Posterior cingulate gyrus (tissue), 11 donors: ENCODE data around the gene SRP54.
A peak's percentile ranks its signal among the peaks of the same experiment; 100 is the strongest.
"Not testable (repeated sequence)": the region's sequence is repeated elsewhere in the genome, so short reads cannot be mapped to it uniquely, and the experiment has no call there.

Source experiments
- DNase-seq, 10 donors: peaks; one replicate each; pipeline versions ENCODE4 v3.0.0 to v3.0.0-alpha.2; 2020 to 2021; ENCODE audit warnings: mixed read lengths in 3 of 10
- intact Hi-C: fragments of 100-400 bp; cut with DNase I; formaldehyde crosslinking; loops from one replicate; pipeline ENCODE4 v1.15.1; 2023

SRP54 gene

DNA sequence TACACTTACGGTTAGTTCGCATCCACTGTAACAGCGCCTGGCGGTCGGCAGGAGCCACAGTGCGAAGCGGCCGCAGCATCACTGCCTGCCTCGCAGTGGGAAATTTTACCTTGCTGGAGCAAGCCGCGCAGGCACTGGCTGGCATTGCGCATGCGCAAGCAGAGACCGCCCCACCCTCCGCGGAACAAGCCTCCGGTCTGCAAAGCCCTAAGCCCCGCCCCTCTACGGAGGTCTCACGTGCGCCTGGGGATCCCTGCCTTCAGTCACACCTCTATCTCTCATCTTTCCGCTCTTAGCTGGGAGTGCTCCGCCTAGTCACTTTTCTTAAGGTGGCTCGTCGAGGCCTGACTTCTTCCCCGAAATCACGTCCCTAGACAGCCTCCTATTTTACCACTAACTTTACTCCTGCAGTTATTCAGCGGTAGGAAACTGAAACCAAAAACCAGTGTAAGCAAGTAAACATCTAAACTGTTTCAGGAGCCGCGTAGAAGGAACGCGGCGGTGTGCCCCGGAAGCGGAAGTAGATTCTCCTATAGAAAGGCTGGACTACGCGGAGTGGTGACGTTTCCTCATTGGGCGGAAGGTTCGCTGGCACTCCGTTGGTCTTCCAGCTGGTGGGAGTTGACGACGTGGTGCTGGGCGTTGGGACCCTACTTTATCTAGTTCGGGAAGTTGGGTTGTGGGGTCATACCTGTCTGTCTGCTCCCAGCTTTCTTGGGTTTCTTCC, at the start of gene SRP54:
Gene SRP54 (plus strand): TSS at position 572 of the 727 bp plus-strand sequence. CDS start 13,718 bp downstream, outside the sequence.
- intact Hi-C loops: loop anchor here (1.0 to 5.0 kb wide), 3 partner anchors 64 to 350 kb away; partner anchors contain the start of genes FAM177A1 and SNX6
- peak; percentile 95 to 100 (median 98) for DNase-seq

DNA sequence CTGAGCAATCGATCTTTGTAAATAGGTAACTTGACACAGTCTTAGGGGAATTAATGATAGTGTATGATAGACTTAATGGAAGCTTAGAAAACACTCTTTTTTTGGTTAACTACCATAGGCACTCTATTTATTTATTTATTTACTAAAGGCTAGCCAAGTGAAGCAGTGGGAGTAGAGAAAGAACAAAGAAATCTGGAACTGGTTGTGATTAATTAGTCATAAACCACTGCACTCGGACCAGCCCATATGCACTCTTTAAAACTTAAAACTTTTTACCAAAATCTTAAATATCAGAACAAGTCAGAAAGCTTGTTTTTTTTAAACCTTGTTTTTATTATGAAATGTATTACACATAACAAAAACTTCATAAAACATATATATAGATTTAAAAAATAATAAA, 49.5 kb upstream of the SRP54 start:
- intact Hi-C loops: no loop called here
- DNase-seq: no peak

DNA sequence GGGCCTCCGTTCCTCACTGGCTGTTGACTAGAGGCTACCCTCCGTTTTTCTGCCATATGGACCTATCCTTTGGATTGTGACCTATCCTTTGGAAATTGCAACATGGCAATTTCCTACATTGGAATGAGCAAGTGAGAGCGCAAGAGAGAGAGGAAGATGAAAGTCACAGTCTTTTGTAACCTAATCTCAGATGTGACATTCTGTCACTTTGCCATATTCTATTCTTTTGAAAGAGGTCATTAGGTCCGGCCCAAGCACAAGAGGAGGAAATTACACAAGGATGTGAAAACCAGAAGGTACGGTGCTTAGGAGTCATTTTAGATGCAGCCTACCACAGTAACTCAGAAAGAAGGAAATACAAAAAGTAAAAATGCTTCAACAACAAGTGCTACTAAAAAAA, 47.3 kb upstream of the SRP54 start:
- intact Hi-C loops: no loop called here
- DNase-seq: no peak

DNA sequence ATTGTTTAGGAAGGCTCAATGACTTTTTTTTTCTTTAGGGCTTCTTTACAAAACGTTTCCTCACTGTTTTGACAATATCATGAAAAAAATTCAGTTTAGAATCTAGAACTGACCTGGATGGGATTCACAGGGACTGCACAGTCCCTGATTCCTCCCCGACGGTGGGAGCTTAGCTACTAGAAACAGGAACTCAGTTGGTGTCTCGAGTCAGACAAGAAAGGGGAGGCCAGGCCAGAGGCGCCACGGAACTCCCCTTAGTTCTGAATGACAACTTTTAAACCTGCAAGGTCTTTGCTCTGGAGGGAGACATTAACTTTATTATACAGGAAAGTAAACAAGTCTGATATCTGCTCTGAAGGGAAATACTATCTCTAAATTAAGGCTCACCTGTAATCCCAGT, 45.4 kb upstream of the SRP54 start:
- intact Hi-C loops: no loop called here
- DNase-seq: no peak

DNA sequence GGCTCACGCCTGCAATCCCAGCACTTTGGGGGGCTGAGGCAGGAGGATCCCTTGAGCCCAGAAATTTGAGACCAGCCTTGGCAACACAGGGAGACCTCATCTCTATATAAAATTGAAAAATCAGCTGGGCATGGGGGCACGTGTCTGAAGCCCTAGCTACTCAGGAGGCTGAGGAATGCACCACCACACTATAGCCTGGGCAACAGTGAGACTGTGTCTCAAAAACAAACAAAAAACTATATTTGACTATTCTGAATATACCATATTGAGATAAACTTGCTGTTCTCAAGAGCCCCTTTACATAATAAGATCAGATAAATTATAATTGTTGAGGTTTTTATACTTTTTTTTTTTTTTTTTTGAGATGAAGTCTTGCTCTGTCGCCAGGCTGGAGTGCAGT, 44.9 kb upstream of the SRP54 start:
- intact Hi-C loops: no loop called here
- DNase-seq: no peak

DNA sequence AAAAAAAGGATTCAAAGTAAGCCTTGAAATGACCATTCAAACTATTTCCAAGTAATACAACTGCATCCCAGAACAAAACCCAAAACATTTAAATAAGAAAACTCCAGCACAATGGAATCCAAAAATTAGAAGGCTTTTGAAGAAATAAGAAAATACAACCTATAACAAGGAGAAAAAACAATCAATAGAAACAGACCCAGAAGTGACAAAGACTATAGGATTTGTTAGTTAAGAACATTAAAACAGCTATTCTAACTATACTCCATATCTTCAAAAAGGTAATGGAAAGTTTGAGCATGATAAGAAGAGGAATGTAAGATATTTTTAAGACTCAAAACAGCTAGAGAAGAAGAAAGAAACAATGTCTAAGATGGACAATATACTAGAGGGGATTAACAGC, 39.3 kb upstream of the SRP54 start:
- intact Hi-C loops: no loop called here
- DNase-seq: no peak

DNA sequence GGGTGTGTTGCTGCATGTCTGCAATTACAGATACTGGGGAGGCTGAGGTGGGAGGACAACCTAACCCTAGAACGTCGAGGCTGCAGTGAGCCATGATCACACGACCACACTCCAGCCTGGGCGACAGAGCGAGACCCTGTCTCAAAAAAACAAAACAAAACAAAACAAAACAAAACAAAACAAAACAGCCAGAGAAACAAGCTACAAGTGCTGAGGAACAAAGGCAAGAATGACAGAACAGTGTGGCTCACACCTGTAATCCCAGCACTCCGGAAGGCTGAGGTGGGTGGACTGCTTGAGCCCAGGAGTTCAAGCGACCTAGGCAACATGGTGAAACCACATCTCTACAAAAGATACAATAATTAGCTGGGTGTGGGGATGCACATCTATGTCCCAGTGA, 38.0 kb upstream of the SRP54 start:
- intact Hi-C loops: no loop called here
- DNase-seq: no peak

DNA sequence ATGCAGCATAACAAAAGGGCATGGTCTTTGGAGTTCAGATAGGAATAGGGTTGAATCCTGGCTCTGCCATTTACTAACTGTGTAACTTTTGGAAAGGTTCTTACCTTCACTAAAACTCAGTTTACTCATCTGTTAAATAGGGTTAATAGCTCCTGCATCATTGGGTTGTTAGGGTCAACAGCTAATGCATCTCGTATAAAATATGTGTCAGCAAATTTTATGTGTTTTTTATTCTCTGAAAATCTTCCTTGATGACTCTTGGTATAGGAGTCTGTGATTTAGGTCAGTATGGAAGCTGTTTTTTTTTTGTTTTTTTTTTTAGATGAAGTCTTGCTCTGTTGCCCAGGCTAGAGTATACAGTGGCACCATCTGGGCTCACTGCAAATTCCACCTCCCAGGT, 36.1 kb upstream of the SRP54 start:
- DNase-seq: no peak
- intact Hi-C loops: no loop called here

DNA sequence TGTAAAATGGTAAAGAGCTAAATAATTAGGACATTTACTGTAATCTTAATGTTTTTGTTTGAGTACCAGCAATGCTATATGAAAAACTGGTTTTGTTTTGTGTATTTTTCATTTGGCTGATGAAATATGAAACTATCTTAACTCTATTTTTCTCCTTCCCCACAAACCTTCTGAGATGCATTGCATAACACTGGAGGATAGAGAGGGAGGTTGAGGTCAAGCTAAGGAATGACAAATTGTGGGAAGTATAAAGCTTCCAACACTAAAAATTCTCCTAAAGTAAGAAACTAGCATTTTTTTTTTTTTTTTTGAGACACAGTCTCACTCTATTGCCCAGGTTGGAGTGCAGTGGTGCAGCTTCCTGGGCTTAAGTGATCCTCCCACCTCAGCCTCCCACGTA, 31.5 kb upstream of the SRP54 start:
- DNase-seq: no peak
- intact Hi-C loops: no loop called here

DNA sequence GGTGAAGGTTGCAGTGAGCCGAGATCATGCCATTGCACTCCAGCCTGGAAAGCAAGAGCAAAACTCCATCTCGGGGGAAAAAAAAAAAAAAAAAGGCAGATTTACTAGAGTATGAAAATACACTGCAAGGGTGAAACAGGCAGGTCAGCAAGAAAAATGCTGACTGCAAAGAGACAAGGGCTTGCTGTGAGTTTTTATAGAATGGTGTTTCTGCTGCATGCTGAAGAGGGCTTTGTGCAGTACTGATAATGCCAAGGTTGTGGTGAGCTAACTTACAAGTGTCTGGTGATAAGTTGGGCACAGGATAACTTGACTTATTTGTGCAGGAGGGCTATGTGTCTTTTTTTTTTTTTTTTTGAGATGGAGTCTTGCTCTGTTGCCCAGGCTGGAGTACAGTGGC, 25.9 kb upstream of the SRP54 start:
- intact Hi-C loops: no loop called here
- DNase-seq: no peak

DNA sequence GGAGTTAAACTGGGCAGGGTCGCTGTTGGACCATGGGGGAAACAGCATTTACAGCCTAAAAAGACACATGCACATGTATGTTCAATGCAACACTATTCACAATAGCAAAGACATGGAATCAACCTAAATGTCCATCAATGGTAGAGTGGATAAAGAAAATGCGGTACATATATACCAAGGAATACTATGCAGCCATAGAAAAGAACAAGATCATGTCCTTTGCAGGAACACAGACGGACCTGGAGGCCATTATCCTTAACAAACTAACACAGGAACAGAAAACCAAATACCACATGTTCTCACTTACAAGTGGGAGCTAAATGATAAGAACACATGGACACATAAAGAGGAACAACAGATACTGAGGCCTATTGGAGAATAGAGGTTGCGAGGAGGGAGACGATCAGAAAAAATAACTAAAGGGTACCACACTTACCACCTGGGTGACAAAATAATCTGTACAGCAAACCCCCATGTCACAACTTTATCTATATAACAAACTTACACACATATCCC, 25.0 kb upstream of the SRP54 start:
- DNase-seq: no peak
- intact Hi-C loops: no loop called here

DNA sequence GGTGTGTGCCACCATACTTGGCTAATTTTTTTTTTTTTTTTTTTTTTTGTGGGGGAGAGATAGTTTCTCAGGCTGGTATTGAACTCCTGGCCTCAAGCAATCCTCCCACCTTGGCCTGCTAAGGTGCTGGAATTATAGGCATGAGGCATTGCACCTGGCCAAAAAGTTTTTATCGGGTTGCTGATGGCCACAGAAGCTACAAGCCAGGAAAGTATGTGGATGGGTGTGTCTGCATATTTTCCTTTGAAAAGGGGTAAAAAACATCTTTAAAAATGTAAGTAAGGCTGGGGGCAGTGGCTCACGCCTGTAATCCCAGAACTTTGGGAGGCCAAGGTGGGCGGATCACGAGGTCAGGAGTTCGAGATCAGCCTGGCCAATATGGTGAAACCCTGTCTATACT, 20.7 kb upstream of the SRP54 start:
- DNase-seq, intact Hi-C loops: not testable (repeated sequence)

DNA sequence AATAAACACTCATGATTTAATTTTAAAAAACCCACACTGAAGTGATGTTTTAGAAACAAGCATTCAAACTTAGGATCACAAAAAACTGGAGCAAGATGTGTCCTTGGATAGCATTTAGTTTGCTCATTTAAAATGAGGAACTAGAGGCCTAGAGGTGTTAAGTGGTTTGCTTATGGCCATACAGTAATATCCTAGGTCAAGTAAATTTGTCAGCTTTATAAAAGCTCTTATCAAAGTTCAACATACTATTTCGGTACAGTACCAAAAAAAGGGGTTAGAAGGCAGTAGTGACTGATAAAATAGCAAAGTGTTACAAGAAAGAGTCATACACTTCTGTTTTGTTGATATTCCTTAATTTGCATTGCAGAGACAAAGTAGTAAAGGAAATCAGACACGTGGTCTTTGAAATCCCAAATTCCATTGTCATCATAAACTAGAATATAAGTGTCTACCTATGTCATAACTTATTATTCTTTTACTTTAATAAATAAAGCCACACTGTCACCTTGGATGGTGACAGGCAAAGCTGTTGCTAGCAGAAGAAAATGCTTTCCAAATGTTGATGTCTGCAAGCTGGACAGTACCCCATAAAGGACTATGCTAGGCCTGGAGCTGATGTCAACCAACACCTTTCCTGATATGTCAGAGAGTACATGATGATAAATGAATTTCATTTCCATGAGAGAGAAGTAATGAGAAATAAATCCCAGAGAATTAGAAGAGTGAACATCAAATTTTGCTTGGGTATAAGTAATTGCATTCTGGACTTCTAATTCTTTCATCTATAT, 17.6 kb upstream of the SRP54 start:
- DNase-seq: no peak
- intact Hi-C loops: no loop called here

DNA sequence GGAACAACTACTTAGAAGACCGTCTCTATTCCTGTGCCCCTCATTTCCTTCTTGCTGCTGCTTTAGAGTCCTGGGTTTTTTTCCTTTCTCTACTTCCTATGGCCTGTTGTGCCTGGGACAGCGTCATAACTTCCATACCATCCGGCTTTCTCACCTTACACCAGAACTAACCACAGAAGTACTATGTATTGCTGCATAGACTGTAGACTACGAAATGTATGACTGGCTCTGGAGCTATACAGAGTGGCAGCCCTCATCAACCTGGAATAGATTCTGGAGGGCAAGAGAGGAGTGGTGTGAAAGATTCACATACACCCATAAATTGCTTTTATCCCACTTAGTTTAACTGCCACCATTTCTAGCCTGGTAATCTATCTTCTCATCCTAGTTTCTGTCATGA, 16.9 kb upstream of the SRP54 start:
- no peak for DNase-seq
- intact Hi-C loops: no loop called here

DNA sequence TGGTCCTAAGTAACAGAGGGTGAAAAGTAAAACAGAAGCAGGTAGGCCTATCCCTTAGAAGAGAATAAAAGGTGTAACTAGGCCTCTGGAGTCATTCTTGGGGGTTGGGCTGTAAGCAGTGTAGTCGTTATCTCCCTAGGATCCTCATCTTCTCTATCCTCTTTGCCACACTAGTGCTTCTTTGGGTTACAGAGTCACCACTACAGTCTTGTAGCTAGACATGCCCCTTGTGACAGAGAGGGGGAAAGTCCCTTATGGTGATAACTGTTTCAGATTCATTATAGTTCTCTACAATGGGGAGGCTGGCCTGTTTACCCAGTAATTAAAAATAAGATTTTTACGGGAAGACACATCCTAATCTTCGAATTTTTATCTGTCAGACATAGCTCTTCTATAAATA, 16.4 kb upstream of the SRP54 start:
- no peak for DNase-seq
- intact Hi-C loops: no loop called here

DNA sequence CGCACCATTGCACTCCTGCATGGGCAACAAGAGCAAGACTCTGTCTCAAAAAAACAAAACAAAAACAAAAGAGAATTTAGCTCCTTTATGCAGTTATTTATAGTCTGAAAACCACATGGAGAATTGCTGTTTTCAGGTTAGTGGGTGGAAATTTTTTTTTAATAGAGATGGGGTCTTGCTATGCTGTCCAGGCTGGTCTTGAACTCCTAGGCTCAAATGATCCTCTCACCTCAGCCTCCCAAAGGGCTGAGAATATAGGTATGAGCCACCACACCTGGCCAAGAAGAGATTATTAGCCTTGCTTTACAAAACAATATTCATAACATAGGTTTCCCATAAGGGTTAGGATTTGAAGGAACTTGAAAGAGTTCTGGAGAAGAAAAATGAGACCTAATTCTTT, 12.1 kb upstream of the SRP54 start:
- intact Hi-C loops: no loop called here
- no peak for DNase-seq

DNA sequence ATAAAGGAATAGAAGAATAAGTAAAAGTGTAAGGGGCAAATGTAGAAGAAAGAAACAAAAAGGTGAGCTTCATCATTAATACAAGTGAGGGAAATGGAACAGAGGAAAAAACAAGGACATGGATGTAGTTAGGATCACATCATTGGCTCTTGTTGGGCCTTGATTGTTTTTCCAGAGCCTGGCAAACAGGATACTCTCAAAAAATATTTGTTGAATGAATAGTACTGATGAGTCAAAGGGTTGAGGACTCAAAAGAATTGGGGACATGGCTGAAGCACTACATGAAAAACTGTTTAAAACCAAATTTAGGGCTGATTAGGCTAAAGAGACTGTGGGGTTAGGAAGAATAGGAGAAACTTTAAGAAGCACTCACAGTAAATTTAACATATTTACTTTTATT, 11.4 kb upstream of the SRP54 start:
- intact Hi-C loops: no loop called here
- DNase-seq: no peak

DNA sequence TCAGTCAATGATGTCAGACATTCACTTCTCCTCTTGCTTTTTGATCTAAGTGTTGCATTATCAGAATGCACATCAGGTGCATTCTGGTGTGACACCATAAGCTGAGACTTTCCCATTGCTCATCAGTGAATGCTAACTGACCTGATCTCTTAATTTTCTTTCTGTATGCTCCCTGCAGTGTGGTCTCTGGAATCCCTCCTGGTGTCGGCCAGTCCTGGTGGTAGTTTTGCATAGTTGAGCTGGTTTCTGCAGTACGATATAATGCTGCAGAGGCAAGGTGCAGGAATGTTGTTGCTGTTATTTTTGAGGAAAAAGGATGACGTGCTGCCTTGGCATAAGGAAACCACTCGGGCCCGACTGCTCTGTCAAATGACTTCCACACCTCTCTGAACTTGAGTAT, 11.0 kb upstream of the SRP54 start:
- no peak for DNase-seq
- intact Hi-C loops: no loop called here

DNA sequence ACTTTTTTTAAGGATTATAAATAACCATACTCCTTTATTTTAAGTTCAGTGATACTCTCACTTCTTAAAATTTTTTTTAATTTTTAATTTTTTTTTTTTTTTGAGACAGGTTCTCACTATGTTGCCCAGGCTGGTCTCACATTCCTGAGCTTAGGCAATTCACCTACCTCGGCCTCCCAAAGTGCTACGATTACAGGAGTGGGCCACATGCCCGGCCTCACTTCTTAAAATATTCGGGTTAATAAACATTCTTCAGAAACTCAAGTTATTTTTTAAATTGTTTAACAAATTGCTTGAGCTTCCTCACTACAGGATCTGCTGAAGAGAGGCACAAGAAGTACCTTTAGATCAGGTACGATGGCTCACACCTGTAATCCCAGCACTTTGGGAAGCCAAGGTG, 4.3 kb upstream of the SRP54 start:
- no peak for DNase-seq
- intact Hi-C loops: no loop called here

DNA sequence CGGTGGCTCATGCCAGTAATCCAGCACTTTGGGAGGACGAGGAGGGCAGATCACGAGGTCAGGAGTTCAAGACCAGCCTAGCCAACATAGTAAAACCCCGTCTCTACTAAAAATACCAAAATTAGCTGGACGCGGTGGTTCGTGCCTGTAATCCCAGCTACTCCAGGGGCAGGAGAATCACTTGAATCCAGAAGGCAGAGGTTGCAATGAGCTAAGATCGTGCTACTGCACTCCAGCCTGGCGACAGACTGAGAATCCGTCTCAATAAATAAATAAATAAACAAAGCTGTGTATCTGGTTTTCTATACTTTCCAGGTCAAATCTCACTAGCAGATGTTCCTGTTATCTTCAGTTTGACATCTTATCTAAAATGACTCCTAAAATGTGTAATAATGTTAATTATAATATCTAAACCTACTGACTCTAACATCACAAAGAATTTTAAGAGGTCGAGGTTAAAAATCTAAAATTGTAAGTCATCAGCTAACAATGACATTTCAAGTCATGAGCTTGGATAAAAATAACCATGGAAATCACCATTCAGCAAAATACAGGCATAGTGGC, 2.4 kb upstream of the SRP54 start:
- intact Hi-C loops: loop anchor here (5.0 kb wide), 2 partner anchors 108 to 348 kb away; partner anchors contain the start of gene SNX6

DNA sequence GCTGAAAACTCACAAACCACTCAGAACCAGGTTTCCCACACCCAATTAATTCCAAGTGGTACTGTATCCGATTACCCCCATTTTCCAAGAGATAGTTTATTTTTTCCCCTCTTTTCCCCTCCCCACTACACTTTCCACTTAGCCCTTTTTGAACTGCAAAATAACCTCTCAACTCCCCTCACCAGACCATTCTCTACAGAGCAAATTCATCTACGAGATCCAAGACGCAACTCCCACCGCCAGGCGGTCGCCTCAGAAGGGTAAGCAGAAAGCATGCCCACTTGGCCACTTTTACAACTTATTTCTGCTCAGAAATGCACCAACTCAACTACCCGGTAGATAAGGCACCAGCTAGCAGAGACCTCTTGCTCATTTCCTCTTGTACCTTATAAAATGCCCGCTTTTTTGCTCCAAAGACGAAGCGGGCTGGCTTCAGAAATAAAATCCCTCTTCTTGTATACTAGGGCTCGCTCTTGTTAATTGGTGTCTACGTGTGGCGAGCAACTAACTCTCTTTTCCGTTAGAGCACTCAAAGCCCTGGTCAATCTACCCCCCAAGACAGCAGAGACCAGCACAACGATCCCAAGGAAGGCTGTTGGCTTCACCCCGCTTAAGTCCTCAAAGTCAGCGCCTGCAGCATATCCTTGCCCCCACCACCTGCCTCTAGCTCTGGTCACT, 910 bp upstream of the SRP54 start:
- peak in 4 of 10 donors; percentile 7 to 62 (median 12) for DNase-seq

More for the DNA sequence above, 2.4 kb upstream of the SRP54 start:
- DNase-seq: no peak

More for the DNA sequence above, 910 bp upstream of the SRP54 start:
- intact Hi-C loops: loop anchor here (1.0 to 5.0 kb wide), 3 partner anchors 64 to 350 kb away; partner anchors contain the start of genes FAM177A1 and SNX6
